WTC11 (cell line): ENCODE results near the gene TRIM69. TPM values are rescaled to one million over a fixed set of nuclear protein-coding genes. Genes with fewer than 3 reads are reported as not detected.

Experiments used
- ATAC-seq: fragments of 200-7000 bp; cut with Tn5 transposase; 2 replicates; pipeline ENCODE4 v1.10.0; 2021; ENCODE audit warnings: mild to moderate bottlenecking, moderate library complexity
- CTCF ChIA-PET: fragments of 300-600 bp; sonication (Branson Sonifier 250); formaldehyde crosslinking; loops from one replicate; lab custom pipeline; 2021; ENCODE audit warnings: antibody characterized with exemption; lab: Charles Lee
- POLR2A ChIA-PET: fragments of 350-600 bp; sonication (Branson Sonifier 250); formaldehyde crosslinking; loops from one replicate; lab custom pipeline; 2021; ENCODE audit warnings: antibody characterized with exemption; lab: Charles Lee
- DNase-seq: peaks from one replicate; pipeline ENCODE4 v3.0.0; 2021; ENCODE audit warnings: low spot score
- H3K27ac Mint-ChIP-seq: 2 replicates; pipeline ENCODE4 v1.8.0; 2021; ENCODE audit warnings: mixed read lengths
- H3K27me3 Mint-ChIP-seq: 2 replicates; pipeline ENCODE4 v1.8.0; 2021; ENCODE audit warnings: low read depth, mild to moderate bottlenecking, moderate library complexity, mixed read lengths
- H3K36me3 Mint-ChIP-seq: 2 replicates; pipeline ENCODE4 v1.8.0; 2021; ENCODE audit warnings: mixed read lengths
- H3K4me1 Mint-ChIP-seq: 2 replicates; pipeline ENCODE4 v1.8.0; 2022; ENCODE audit warnings: mixed read lengths
- H3K4me3 Mint-ChIP-seq: 2 replicates; pipeline ENCODE4 v1.8.0; 2021; ENCODE audit warnings: mild to moderate bottlenecking, moderate library complexity, mixed read lengths
- H3K9me3 Mint-ChIP-seq: 2 replicates; pipeline ENCODE4 v1.8.0; 2021; ENCODE audit warnings: mixed read lengths
- ESRRA ChIP-seq: sonication (generic); formaldehyde crosslinking; IDR thresholded peaks from 2 replicates; pipeline ENCODE4 v1.8.1; 2022; ENCODE audit warnings: mild to moderate bottlenecking, missing genetic modification reagents, borderline replicate concordance
- IRF2 ChIP-seq: sonication (generic); formaldehyde crosslinking; IDR thresholded peaks from 2 replicates; pipeline ENCODE4 v1.8.0; 2022; ENCODE audit warnings: low read depth, missing genetic modification reagents, borderline replicate concordance
- JUN ChIP-seq: sonication (generic); formaldehyde crosslinking; IDR thresholded peaks from 2 replicates; pipeline ENCODE4 v1.8.0; 2023; ENCODE audit warnings: mild to moderate bottlenecking, missing genetic modification reagents
- KAT7 ChIP-seq: sonication (generic); formaldehyde crosslinking; IDR thresholded peaks from 2 replicates; pipeline ENCODE4 v1.8.1; 2023; ENCODE audit warnings: missing genetic modification reagents, mild to moderate bottlenecking, borderline replicate concordance
- MAX ChIP-seq: sonication (generic); formaldehyde crosslinking; IDR thresholded peaks from 2 replicates; pipeline ENCODE4 v1.8.0; 2022; ENCODE audit warnings: mild to moderate bottlenecking, missing genetic modification reagents
- NFATC4 ChIP-seq: fragments of 250-450 bp; sonication (Bioruptor Pico); IDR thresholded peaks from 2 replicates; pipeline ENCODE4 v1.9.0; 2021; ENCODE audit warnings: mild to moderate bottlenecking
- NR1H2 ChIP-seq: sonication (generic); formaldehyde crosslinking; IDR thresholded peaks from 2 replicates; pipeline ENCODE4 v1.9.0; 2021; ENCODE audit warnings: mild to moderate bottlenecking, moderate library complexity, missing genetic modification reagents
- NR3C1 ChIP-seq: sonication (generic); formaldehyde crosslinking; conservative IDR thresholded peaks from 2 replicates; pipeline ENCODE4 v1.8.1; 2023; ENCODE audit warnings: low read depth, mild to moderate bottlenecking, missing genetic modification reagents
- PREB ChIP-seq: sonication (generic); formaldehyde crosslinking; IDR thresholded peaks from 2 replicates; pipeline ENCODE4 v1.8.1; 2022; ENCODE audit warnings: mild to moderate bottlenecking, missing genetic modification reagents, moderate library complexity, borderline replicate concordance
- PRRX2 ChIP-seq: fragments of 250-450 bp; sonication (Bioruptor Pico); IDR thresholded peaks from 2 replicates; pipeline ENCODE4 v1.8.0; 2021; ENCODE audit warnings: mild to moderate bottlenecking
- RELA ChIP-seq: sonication (generic); formaldehyde crosslinking; IDR thresholded peaks from 2 replicates; pipeline ENCODE4 v1.8.1; 2022; ENCODE audit warnings: missing genetic modification reagents, mild to moderate bottlenecking, borderline replicate concordance
- TCF7 ChIP-seq: sonication (generic); formaldehyde crosslinking; IDR thresholded peaks from 2 replicates; pipeline ENCODE4 v1.8.0; 2022; ENCODE audit warnings: mild to moderate bottlenecking, low read depth, missing genetic modification reagents, moderate library complexity
- TEAD1 ChIP-seq: sonication (generic); formaldehyde crosslinking; IDR thresholded peaks from 2 replicates; pipeline ENCODE4 v1.8.0; 2022; ENCODE audit warnings: mild to moderate bottlenecking, missing genetic modification reagents
- ZBTB21 ChIP-seq: sonication (generic); formaldehyde crosslinking; IDR thresholded peaks from 2 replicates; pipeline ENCODE4 v1.8.1; 2023; ENCODE audit warnings: mild to moderate bottlenecking, missing genetic modification reagents, borderline replicate concordance
- ZNF138 ChIP-seq: sonication (generic); formaldehyde crosslinking; conservative IDR thresholded peaks from 2 replicates; pipeline ENCODE4 v1.8.1; 2022; ENCODE audit warnings: mild to moderate bottlenecking, moderate library complexity, missing genetic modification reagents
- ZNF532 ChIP-seq: fragments of 250-450 bp; sonication (Bioruptor Pico); IDR thresholded peaks from 2 replicates; pipeline ENCODE4 v1.9.0; 2021; ENCODE audit warnings: mild to moderate bottlenecking, borderline replicate concordance
- ZNF671 ChIP-seq: fragments of 250-450 bp; sonication (Bioruptor Pico); IDR thresholded peaks from 2 replicates; pipeline ENCODE4 v1.8.0; 2021; ENCODE audit warnings: mild to moderate bottlenecking
- total RNA-seq: library from RNA; stranded (reverse); gene quantifications from 3 replicates; pipeline ENCODE4 v1.2.3, GENCODE V29; 2021
- TF ChIP-seq, protein P1 (sequence below): fragments of 250-450 bp; sonication (Bioruptor Pico); IDR thresholded peaks from 2 replicates; pipeline ENCODE4 v2.1.2; 2022; ENCODE audit warnings: mild to moderate bottlenecking, moderate library complexity
- TF ChIP-seq, protein P2 (sequence below): fragments of 250-450 bp; sonication (Bioruptor Pico); IDR thresholded peaks from 2 replicates; pipeline ENCODE4 v1.9.0; 2021; ENCODE audit warnings: moderate library complexity, mild to moderate bottlenecking, inconsistent platforms, borderline replicate concordance
- TF ChIP-seq, protein P3 (sequence below): sonication (generic); formaldehyde crosslinking; IDR thresholded peaks from 2 replicates; pipeline ENCODE4 v1.8.0; 2023; ENCODE audit warnings: mild to moderate bottlenecking, missing genetic modification reagents

Gene TRIM69
- total RNA-seq, 1 experiment from 2014 or later: 10.4 TPM

DNA sequence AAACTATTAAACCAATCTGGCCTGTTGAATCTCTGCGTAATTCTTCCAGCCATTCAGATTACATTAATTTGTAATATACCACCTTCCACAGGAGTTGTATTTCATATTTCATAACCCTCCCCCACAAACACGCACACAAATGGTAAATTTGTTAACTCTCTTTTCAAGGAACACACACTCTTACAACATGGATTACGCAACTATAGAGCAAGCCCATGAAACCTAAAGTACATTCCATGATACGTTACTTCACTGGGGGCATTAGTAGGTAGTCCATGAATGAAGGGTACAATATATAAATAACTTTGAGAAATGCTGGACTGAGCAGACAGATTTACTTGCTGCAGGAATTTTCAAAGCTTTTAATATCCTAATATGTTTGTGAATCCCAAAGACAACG lies 65.0 kb downstream of the TRIM69 start:
- Mint-ChIP-seq H3K36me3 (no peaks in the 10 kb centered on the region), H3K27ac (no peak overlapping the region), H3K9me3 (peaks cover 5% of the 10 kb centered on the region; the same call in 1 of the 2 replicates), H3K27me3 (no peaks in the 10 kb centered on the region; the same call in 1 of the 2 replicates), H3K4me1 (no peaks in the 10 kb centered on the region), H3K4me3 (no peak overlapping the region)
- no peak for DNase-seq
- ChIA-PET POLR2A (no interaction called here), CTCF (no interaction called here)
- TF ChIP-seq NR3C1 (CRISPR knock-in tag): no peak
- no peak for TF ChIP-seq IRF2 (CRISPR knock-in tag)
- TF ChIP-seq PREB (CRISPR knock-in tag): no peak
- no peak for TF ChIP-seq ESRRA (CRISPR knock-in tag)
- no peak for TF ChIP-seq TCF7 (CRISPR knock-in tag)
- no peak for TF ChIP-seq TEAD1 (CRISPR knock-in tag)
- no peak for TF ChIP-seq RELA
- TF ChIP-seq ZNF138 (CRISPR knock-in tag): no peak
- no peak for TF ChIP-seq JUN (CRISPR knock-in tag)
- TF ChIP-seq ZNF532 (CRISPR knock-in tag): no peak
- TF ChIP-seq ZNF671 (CRISPR knock-in tag): no peak
- no peak for TF ChIP-seq MAX
- no peak for TF ChIP-seq NFATC4
- TF ChIP-seq NR1H2: no peak
- TF ChIP-seq ZBTB21 (CRISPR knock-in tag): no peak
- TF ChIP-seq, protein P1, sequence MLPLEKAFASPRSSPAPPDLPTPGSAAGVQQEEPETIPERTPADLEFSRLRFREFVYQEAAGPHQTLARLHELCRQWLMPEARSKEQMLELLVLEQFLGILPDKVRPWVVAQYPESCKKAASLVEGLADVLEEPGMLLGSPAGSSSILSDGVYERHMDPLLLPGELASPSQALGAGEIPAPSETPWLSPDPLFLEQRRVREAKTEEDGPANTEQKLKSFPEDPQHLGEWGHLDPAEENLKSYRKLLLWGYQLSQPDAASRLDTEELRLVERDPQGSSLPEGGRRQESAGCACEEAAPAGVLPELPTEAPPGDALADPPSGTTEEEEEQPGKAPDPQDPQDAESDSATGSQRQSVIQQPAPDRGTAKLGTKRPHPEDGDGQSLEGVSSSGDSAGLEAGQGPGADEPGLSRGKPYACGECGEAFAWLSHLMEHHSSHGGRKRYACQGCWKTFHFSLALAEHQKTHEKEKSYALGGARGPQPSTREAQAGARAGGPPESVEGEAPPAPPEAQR (CRISPR knock-in tag): no peak
- TF ChIP-seq, protein P2, sequence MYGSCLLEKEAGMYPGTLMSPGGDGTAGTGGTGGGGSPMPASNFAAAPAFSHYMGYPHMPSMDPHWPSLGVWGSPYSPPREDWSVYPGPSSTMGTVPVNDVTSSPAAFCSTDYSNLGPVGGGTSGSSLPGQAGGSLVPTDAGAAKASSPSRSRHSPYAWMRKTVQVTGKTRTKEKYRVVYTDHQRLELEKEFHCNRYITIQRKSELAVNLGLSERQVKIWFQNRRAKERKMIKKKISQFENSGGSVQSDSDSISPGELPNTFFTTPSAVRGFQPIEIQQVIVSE (CRISPR knock-in tag): no peak
- TF ChIP-seq, protein P3, sequence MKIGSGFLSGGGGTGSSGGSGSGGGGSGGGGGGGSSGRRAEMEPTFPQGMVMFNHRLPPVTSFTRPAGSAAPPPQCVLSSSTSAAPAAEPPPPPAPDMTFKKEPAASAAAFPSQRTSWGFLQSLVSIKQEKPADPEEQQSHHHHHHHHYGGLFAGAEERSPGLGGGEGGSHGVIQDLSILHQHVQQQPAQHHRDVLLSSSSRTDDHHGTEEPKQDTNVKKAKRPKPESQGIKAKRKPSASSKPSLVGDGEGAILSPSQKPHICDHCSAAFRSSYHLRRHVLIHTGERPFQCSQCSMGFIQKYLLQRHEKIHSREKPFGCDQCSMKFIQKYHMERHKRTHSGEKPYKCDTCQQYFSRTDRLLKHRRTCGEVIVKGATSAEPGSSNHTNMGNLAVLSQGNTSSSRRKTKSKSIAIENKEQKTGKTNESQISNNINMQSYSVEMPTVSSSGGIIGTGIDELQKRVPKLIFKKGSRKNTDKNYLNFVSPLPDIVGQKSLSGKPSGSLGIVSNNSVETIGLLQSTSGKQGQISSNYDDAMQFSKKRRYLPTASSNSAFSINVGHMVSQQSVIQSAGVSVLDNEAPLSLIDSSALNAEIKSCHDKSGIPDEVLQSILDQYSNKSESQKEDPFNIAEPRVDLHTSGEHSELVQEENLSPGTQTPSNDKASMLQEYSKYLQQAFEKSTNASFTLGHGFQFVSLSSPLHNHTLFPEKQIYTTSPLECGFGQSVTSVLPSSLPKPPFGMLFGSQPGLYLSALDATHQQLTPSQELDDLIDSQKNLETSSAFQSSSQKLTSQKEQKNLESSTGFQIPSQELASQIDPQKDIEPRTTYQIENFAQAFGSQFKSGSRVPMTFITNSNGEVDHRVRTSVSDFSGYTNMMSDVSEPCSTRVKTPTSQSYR (CRISPR knock-in tag): no peak
- TF ChIP-seq KAT7 (CRISPR knock-in tag): no peak
- TF ChIP-seq PRRX2 (CRISPR knock-in tag): no peak
- ATAC-seq: no peak
